Mesothelial cell of epicardium (in vitro differentiated cells): ENCODE data around the gene DPYSL4. TPM values are rescaled to one million over a fixed set of nuclear protein-coding genes. Genes with fewer than 3 reads are reported as not detected.

Experiments used
- DNase-seq, 2 experiments: peaks; one replicate each; pipeline ENCODE4 v3.0.0; 2021; ENCODE audit warnings: low spot score in 2 of 2; ENCODE audit not compliant: unreplicated experiment in 2 of 2
- H3K27ac Mint-ChIP-seq: 2 replicates; pipeline ENCODE4 v1.8.0; 2021; ENCODE audit warnings: mixed read lengths
- H3K27me3 Mint-ChIP-seq: 2 replicates; pipeline ENCODE4 v1.8.0; 2021; ENCODE audit warnings: low read depth, mixed read lengths
- H3K36me3 Mint-ChIP-seq: 2 replicates; pipeline ENCODE4 v1.8.0; 2021; ENCODE audit warnings: mixed read lengths
- H3K4me1 Mint-ChIP-seq: 2 replicates; pipeline ENCODE4 v1.8.0; 2021; ENCODE audit warnings: mixed read lengths
- H3K4me3 Mint-ChIP-seq: 2 replicates; pipeline ENCODE4 v1.8.0; 2021; ENCODE audit warnings: mild to moderate bottlenecking, moderate library complexity, mixed read lengths
- H3K9me3 Mint-ChIP-seq: 2 replicates; pipeline ENCODE4 v1.8.0; 2021; ENCODE audit warnings: mixed read lengths
- total RNA-seq: library from RNA; stranded (reverse); gene quantifications from 3 replicates; pipeline ENCODE4 v1.2.1, GENCODE V29; 2021
- TF ChIP-seq, protein P1 (sequence below): fragments of 200-600 bp; sonication (generic); IDR thresholded peaks from one replicate; pipeline ENCODE4 v1.5.0; 2021; ENCODE audit warnings: antibody characterized with exemption; ENCODE audit not compliant: unreplicated experiment

DPYSL4 gene
- total RNA-seq, 1 donor from 2014 or later = 18.6 TPM

DNA sequence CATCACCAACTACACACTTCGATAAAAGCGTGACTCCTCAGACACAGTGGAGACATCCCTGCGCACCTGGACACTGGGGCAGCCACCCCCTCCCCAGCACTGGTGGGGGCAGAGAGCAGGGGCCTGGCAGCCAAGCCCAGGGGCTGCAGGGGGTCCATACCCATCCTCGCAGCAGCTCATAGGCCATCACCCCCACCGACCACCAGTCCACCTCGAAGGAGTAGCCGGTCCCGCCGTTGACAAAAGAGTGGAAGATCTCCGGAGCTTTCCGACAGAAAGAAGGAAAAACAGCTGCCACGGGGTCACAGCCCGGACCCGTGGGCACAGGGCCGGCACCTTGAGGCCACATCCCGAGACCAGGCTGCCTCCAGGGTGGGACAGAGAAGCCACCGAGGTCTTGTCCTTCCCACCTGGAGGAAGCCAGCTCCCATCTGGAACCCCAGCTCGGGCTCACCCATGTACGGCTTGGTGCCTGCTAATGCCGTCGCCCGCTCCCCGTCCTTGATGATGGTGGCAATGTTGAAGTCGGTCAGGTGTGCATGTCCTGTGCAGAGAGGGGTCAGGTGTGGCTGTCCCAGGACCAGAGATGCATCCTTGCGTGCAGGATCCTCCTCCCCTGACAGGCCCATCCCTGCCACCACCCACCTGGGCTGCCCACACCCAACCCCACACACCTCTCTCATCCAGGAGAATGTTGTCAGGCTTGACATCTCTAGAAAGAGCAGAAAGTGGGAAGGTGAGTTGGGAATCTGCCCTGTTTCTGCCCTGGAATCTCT is 38.5 kb downstream of the DPYSL4 start:
- H3K9me3 Mint-ChIP-seq = no peaks in the 10 kb centered on the region
- no peak for DNase-seq
- no peaks in the 10 kb centered on the region for H3K27me3 Mint-ChIP-seq
- no peaks in the 10 kb centered on the region for H3K36me3 Mint-ChIP-seq
- no peak overlapping the region for H3K27ac Mint-ChIP-seq
- TF ChIP-seq, protein P1, sequence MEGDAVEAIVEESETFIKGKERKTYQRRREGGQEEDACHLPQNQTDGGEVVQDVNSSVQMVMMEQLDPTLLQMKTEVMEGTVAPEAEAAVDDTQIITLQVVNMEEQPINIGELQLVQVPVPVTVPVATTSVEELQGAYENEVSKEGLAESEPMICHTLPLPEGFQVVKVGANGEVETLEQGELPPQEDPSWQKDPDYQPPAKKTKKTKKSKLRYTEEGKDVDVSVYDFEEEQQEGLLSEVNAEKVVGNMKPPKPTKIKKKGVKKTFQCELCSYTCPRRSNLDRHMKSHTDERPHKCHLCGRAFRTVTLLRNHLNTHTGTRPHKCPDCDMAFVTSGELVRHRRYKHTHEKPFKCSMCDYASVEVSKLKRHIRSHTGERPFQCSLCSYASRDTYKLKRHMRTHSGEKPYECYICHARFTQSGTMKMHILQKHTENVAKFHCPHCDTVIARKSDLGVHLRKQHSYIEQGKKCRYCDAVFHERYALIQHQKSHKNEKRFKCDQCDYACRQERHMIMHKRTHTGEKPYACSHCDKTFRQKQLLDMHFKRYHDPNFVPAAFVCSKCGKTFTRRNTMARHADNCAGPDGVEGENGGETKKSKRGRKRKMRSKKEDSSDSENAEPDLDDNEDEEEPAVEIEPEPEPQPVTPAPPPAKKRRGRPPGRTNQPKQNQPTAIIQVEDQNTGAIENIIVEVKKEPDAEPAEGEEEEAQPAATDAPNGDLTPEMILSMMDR = no peak
- peaks cover 3% of the 10 kb centered on the region for H3K4me1 Mint-ChIP-seq
- no peak overlapping the region for H3K4me3 Mint-ChIP-seq

DNA sequence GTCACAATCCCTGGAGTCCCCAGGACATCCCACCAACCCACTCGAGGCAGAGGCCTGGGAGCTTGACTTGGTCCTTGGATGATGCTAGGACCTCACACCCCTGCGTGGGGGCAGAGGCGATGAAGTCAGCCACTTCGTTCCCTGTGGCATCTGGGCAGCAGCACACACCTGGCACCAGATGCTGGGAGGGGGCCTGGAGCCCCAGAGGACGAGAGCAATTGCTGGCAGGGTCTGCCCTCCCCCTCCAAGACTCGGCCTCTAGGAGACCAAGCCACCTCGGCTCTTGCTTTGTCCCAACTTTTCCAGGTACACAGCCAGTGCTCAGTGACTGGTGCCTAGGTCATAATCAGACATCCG is 39.1 kb downstream of the DPYSL4 start:
- Mint-ChIP-seq H3K27me3 (no peaks in the 10 kb centered on the region), H3K36me3 (no peaks in the 10 kb centered on the region), H3K9me3 (no peaks in the 10 kb centered on the region), H3K4me3 (no peak overlapping the region), H3K27ac (no peak overlapping the region), H3K4me1 (peaks cover 5% of the 10 kb centered on the region)
- TF ChIP-seq, protein P1 = no peak
- no peak for DNase-seq

DNA sequence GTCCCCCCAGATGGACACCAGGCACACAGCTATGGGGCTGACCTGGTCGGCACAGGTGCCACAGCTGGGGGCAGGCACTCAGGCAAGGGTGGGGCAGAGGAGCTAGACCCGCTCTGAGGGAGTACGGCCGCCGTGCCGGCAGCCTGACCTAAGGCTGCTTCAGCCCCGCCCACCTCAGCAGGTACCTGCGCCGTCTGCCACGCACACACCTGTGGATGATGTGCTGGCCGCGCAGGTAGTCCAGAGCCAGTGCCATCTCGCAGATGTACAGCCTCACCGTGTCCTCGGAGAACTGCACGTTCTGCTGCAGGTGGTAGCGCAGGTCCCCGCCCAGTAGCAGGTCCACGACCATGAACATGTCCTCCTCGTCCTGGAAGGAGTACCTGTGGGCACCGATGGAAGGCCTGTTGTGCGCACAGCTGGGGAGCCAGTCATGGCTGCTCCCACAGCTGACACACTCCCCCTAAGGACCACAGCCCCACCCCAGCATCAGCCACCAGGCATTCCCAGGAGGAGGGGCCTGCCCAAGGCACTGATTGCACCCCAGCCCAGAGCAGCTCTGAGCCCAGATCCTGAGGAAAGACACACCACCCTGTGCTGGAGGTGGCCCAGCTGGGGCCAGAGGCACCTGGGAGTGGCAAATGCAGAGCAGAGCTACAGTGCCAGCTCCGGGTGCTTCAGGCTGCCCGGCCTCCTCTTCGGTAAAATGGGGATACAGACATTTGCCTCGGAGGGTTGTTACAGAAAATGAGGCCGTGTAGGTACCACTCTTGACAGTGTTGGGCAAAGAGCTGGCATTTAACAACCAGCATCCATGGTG is 40.0 kb downstream of the DPYSL4 start:
- peaks cover 2% of the 10 kb centered on the region for H3K27me3 Mint-ChIP-seq
- TF ChIP-seq, protein P1 = no peak
- no peak overlapping the region for H3K27ac Mint-ChIP-seq
- peaks cover 7% of the 10 kb centered on the region for H3K4me1 Mint-ChIP-seq
- no peak overlapping the region for H3K4me3 Mint-ChIP-seq
- DNase-seq = no peak
- no peaks in the 10 kb centered on the region for H3K9me3 Mint-ChIP-seq
- no peaks in the 10 kb centered on the region for H3K36me3 Mint-ChIP-seq

DNA sequence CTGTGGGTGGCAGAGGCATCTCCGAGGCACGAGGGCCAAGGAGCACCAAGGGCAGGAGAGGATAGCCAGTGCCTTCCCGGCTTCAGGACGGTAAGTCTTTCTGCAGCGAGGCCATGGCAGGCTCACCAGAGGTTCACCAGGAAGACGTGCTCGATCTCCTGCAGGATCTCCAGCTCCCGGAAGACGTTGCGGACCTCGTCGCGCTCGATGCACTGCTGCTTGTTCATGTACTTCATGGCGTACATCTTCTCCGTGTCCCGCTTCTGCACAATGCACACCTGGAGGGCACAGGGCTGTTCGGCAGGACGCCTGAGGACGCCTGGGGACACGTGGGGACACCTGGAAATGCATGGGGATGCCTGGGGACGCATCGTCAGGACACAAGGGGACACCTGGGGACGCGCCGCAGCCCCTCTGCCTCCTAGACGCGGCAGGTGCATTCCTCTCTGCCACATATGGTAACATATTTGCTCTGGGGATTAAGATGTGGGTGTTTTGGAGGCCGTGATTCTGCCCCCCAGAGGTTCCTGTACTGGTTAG is 41.2 kb downstream of the DPYSL4 start:
- Mint-ChIP-seq H3K9me3 (no peaks in the 10 kb centered on the region), H3K4me3 (no peak overlapping the region), H3K27ac (no peak overlapping the region), H3K27me3 (peaks cover 2% of the 10 kb centered on the region), H3K36me3 (no peaks in the 10 kb centered on the region), H3K4me1 (peaks cover 7% of the 10 kb centered on the region)
- DNase-seq = no peak
- TF ChIP-seq, protein P1 = no peak

DNA sequence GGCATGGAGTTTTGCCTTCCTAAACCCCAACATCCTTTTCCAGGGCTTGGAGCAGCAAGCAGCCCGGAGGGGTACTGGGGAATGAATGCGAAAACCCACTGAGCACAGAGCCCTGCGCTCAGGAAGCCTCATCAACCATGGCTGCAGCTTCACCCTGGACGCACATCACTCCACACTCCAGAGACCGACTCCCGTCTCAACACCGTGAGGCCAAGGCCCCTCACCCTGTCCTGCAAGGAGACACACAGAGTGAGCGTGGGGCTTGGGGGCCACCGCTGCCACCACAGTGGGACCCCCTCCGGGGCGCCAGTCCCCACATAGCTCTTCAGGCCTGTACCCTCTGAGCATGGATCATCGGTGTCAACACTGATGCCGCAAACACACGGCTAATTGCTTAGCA is 41.9 kb downstream of the DPYSL4 start:
- Mint-ChIP-seq H3K9me3 (no peaks in the 10 kb centered on the region), H3K4me3 (no peak overlapping the region), H3K36me3 (no peaks in the 10 kb centered on the region), H3K27ac (no peak overlapping the region), H3K4me1 (peaks cover 7% of the 10 kb centered on the region), H3K27me3 (peaks cover 2% of the 10 kb centered on the region)
- no peak for DNase-seq
- TF ChIP-seq, protein P1 = no peak
